NCI-H2227 (cell line): ENCODE results near the gene CLDN18.

Source experiments
- DNase-seq: peaks from one replicate; lab custom pipeline; 2025; ENCODE audit not compliant: unreplicated experiment; lab: John Stamatoyannopoulos, UW

The CLDN18 gene

GRCh38 chr3:138009476-138010272 is at the start of gene CLDN18:
TSS of gene CLDN18 (plus strand) at chr3:138010165. CDS start at chr3:138010226, 61 bp downstream.
- DNase-seq = no peak

- no peak for DNase-seq
These were observed 47.7 kb upstream of the CLDN18 start for GRCh38 chr3:137962251-137962650.

GRCh38 chr3:137963463-137963862 is 46.5 kb upstream of the CLDN18 start:
- DNase-seq = no peak

GRCh38 chr3:137970914-137971831 is 38.8 kb upstream of the CLDN18 start:
- DNase-seq = peak; percentile 60

GRCh38 chr3:137972396-137972795 is 37.6 kb upstream of the CLDN18 start:
- no peak for DNase-seq

- DNase-seq = no peak
These were observed 31.6 kb upstream of the CLDN18 start for GRCh38 chr3:137978328-137978727.

GRCh38 chr3:137987723-137988122 is 22.2 kb upstream of the CLDN18 start:
- no peak for DNase-seq

GRCh38 chr3:137988152-137988551 is 21.8 kb upstream of the CLDN18 start:
- DNase-seq = no peak

GRCh38 chr3:137988982-137989381 is 21.0 kb upstream of the CLDN18 start:
- DNase-seq = no peak

- no peak for DNase-seq
These were observed 19.5 kb upstream of the CLDN18 start for GRCh38 chr3:137990427-137990826.

- DNase-seq = no peak
These were observed 17.4 kb upstream of the CLDN18 start for GRCh38 chr3:137992592-137992991.

- no peak for DNase-seq
These were observed 11.6 kb upstream of the CLDN18 start for GRCh38 chr3:137998121-137999042.

GRCh38 chr3:138003069-138003468 is 6.9 kb upstream of the CLDN18 start:
- no peak for DNase-seq

GRCh38 chr3:138005627-138006026 is 4.3 kb upstream of the CLDN18 start:
- DNase-seq = no peak

GRCh38 chr3:138007898-138008297 is 2.1 kb upstream of the CLDN18 start:
- DNase-seq = no peak

GRCh38 chr3:138010273-138010590 is 267 bp downstream of the CLDN18 start:
- DNase-seq = no peak

- DNase-seq = no peak
These were observed 1.8 kb downstream of the CLDN18 start for GRCh38 chr3:138011722-138012121.

- DNase-seq = no peak
These were observed 2.6 kb downstream of the CLDN18 start for GRCh38 chr3:138012526-138012925.

- no peak for DNase-seq
These were observed 6.1 kb downstream of the CLDN18 start for GRCh38 chr3:138016065-138016464.

- no peak for DNase-seq
These were observed 9.5 kb downstream of the CLDN18 start for GRCh38 chr3:138019281-138020069.
